ENCODE data around the gene VCY. TPM values are rescaled to one million over a fixed set of nuclear protein-coding genes. Genes with fewer than 3 reads are reported as not detected.
"Not testable (repeated sequence)": the region's sequence is repeated elsewhere in the genome, so short reads cannot be mapped to it uniquely, and the experiment has no call there.

VCY gene
- total RNA-seq: not detected

DNA sequence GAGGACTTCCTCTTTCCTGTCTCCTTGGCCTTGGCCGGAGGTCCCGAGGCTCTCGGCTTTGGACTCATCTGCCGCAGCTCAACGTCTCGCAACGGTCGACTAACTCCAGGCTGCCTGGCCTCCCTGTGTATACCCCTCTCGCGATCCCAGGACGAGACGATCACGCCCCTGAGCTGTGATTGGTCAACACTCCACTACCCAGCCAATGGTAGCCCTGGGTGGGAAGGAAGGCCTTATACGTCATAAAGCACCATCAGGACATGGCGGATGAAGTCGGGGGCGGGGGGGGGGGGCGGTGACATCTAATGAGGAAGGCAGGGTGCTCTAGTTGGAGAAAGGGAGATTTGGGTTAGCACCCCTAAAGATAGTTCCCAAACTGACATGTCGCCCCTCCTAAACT, at the start of gene VCY:
Gene VCY, minus strand, starts transcription at position 101 of the 400 bp plus-strand sequence. Its CDS starts 33 bp downstream, at position 68.
- H3K27ac ChIP-seq; intact Hi-C loops (cut with DNase I); H3K4me3 ChIP-seq; H3K36me3 ChIP-seq; H3K9me3 ChIP-seq; DNase-seq (ENCODE audit: extremely low spot score in 2 of 2); H3K4me1 ChIP-seq; H3K27me3 ChIP-seq: not testable (repeated sequence)

- H3K4me1 ChIP-seq; H3K27ac ChIP-seq; intact Hi-C loops (cut with DNase I); H3K27me3 ChIP-seq; H3K36me3 ChIP-seq; H3K4me3 ChIP-seq; DNase-seq (ENCODE audit: extremely low spot score in 2 of 2); H3K9me3 ChIP-seq: not testable (repeated sequence)
Observed at GRCh38 chrY:14030395-14030794, 44.1 kb upstream of the VCY start.

DNA sequence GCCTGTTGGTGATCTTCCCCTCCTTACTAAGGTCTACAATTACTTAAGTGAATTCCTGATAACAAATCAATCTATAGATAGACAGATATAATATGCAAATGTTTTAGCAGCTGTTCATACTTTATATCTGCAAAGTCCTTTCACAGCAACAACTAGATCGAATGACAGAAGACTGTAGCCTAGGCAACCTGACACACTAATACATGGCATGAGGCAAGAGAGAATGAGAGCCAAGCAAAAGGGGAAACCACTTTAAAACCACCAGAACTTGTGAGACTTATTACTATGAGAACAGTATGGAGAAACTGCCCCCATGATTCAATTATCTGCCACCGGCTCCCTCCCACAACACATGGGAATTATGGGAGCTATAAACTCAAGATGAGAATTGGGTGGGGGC, 25.6 kb upstream of the VCY start:
- H3K36me3 ChIP-seq; H3K27ac ChIP-seq; H3K4me3 ChIP-seq; H3K27me3 ChIP-seq; DNase-seq (ENCODE audit: extremely low spot score in 2 of 2); H3K9me3 ChIP-seq; H3K4me1 ChIP-seq; intact Hi-C loops (cut with DNase I): not testable (repeated sequence)

- H3K36me3 ChIP-seq; H3K4me3 ChIP-seq; DNase-seq (ENCODE audit: extremely low spot score in 2 of 2); intact Hi-C loops (cut with DNase I); H3K27ac ChIP-seq; H3K27me3 ChIP-seq; H3K9me3 ChIP-seq; H3K4me1 ChIP-seq: not testable (repeated sequence)
Observed at GRCh38 chrY:13942406-13942805, 43.9 kb downstream of the VCY start.

Other genes with a start within 250 kb of the VCY start
- not detected for gene VCY1B, start 69.8 kb upstream of the VCY start, total RNA-seq